ENCODE results near the gene CEP112. TPM values are rescaled to one million over a fixed set of nuclear protein-coding genes. Genes with fewer than 3 reads are reported as not detected.

Gene CEP112
- polyA plus RNA-seq, 1 donor (not counting 4 experiments of a cell fraction or from before 2014, with no cell fraction given), result 2.6 TPM

GRCh38 chr17:66187718-66188117, 4.2 kb downstream of the CEP112 start:
- H3K9me1 ChIP-seq (ENCODE audit: control insufficient read depth, extremely low read depth, insufficient read depth, low read length), result no peaks in the 10 kb centered on the region
- no peak for TF ChIP-seq CTCF (optimal IDR thresholded peaks at IDR 0.05 in 1 of 3, IDR thresholded peaks at IDR 0.05 in 1 of 3, conservative IDR thresholded peaks at IDR 0.05 in 1 of 3; ENCODE audit: extremely low read depth in 1 of 3, insufficient read depth in 2 of 3, low read length in 3 of 3)
- TF ChIP-seq EZH2 (IDR thresholded peaks at IDR 0.05; ENCODE audit: low read length), result no peak
- dilution Hi-C loops (cut with MboI; ENCODE audit: extremely low pct_ligation_motif_present, low sequenced_read_pairs), result no loop called here

GRCh38 chr17:66185862-66186261, 6.1 kb downstream of the CEP112 start:
- no peaks in the 10 kb centered on the region for H3K9me3 ChIP-seq (ENCODE audit: control insufficient read depth, low read depth, low read length)
- no peak overlapping the region for H2AFZ ChIP-seq (ENCODE audit: control insufficient read depth, low read length)
- H3K36me3 ChIP-seq (ENCODE audit: control insufficient read depth in 2 of 2, extremely low read depth in 1 of 2, insufficient read depth in 2 of 2, low read length in 2 of 2), result no peaks in the 10 kb centered on the region
- H3K4me3 ChIP-seq (ENCODE audit: control insufficient read depth in 2 of 3, extremely low read depth in 1 of 3, insufficient read depth in 2 of 3, low read depth in 1 of 3, low read length in 3 of 3), result no peak overlapping the region
- no peak for TF ChIP-seq CTCF (optimal IDR thresholded peaks at IDR 0.05 in 1 of 3, IDR thresholded peaks at IDR 0.05 in 1 of 3, conservative IDR thresholded peaks at IDR 0.05 in 1 of 3; ENCODE audit: extremely low read depth in 1 of 3, insufficient read depth in 2 of 3, low read length in 3 of 3)
- no peak for TF ChIP-seq EZH2 (IDR thresholded peaks at IDR 0.05; ENCODE audit: low read length)
- no peaks in the 10 kb centered on the region for H4K20me1 ChIP-seq (ENCODE audit: control insufficient read depth, extremely low read depth, insufficient read depth, low read length)
- dilution Hi-C loops (cut with MboI; ENCODE audit: extremely low pct_ligation_motif_present, low sequenced_read_pairs), result no loop called here
- H3K4me2 ChIP-seq (ENCODE audit: control insufficient read depth, extremely low read depth, insufficient read depth, low read depth, low read length), result no peak overlapping the region
- H3K79me2 ChIP-seq (ENCODE audit: control insufficient read depth, insufficient read depth, low read length), result no peaks in the 10 kb centered on the region
- H3K9me1 ChIP-seq (ENCODE audit: control insufficient read depth, extremely low read depth, insufficient read depth, low read length), result no peaks in the 10 kb centered on the region
- no peak overlapping the region for H3K27ac ChIP-seq (ENCODE audit: control insufficient read depth, insufficient read depth, low read length)
- FAIRE-seq (no peak), DNase-seq (ENCODE audit: low read depth, low spot score) (no peak)
- no peaks in the 10 kb centered on the region for H3K27me3 ChIP-seq (ENCODE audit: control insufficient read depth, extremely low read depth, insufficient read depth, low read length)
- no peak overlapping the region for H3K9ac ChIP-seq (ENCODE audit: control insufficient read depth, extremely low read depth, insufficient read depth, low read length)
- peaks cover 1% of the 10 kb centered on the region for H3K4me1 ChIP-seq (ENCODE audit: control insufficient read depth, extremely low read depth, insufficient read depth, low read length)

More at GRCh38 chr17:66187718-66188117, 4.2 kb downstream of the CEP112 start:
- Histone ChIP-seq H3K79me2 (ENCODE audit: control insufficient read depth, insufficient read depth, low read length) (no peaks in the 10 kb centered on the region), H4K20me1 (ENCODE audit: control insufficient read depth, extremely low read depth, insufficient read depth, low read length) (no peaks in the 10 kb centered on the region), H3K4me1 (ENCODE audit: control insufficient read depth, extremely low read depth, insufficient read depth, low read length) (peaks cover 5% of the 10 kb centered on the region), H3K9me3 (ENCODE audit: control insufficient read depth, low read depth, low read length) (no peaks in the 10 kb centered on the region), H3K27ac (ENCODE audit: control insufficient read depth, insufficient read depth, low read length) (no peak overlapping the region), H3K9ac (ENCODE audit: control insufficient read depth, extremely low read depth, insufficient read depth, low read length) (no peak overlapping the region), H3K27me3 (ENCODE audit: control insufficient read depth, extremely low read depth, insufficient read depth, low read length) (no peaks in the 10 kb centered on the region), H3K4me3 (ENCODE audit: control insufficient read depth in 2 of 3, extremely low read depth in 1 of 3, insufficient read depth in 2 of 3, low read depth in 1 of 3, low read length in 3 of 3) (no peak overlapping the region), H3K36me3 (ENCODE audit: control insufficient read depth in 2 of 2, extremely low read depth in 1 of 2, insufficient read depth in 2 of 2, low read length in 2 of 2) (no peaks in the 10 kb centered on the region), H3K4me2 (ENCODE audit: control insufficient read depth, extremely low read depth, insufficient read depth, low read depth, low read length) (no peak overlapping the region), H2AFZ (ENCODE audit: control insufficient read depth, low read length) (no peak overlapping the region)
- no peak for FAIRE-seq
- no peak for DNase-seq (ENCODE audit: low read depth, low spot score)

Measured in keratinocyte (primary cell).